HepG2 (cell line): ENCODE measurements around the gene RPS6KB1. TPM values are rescaled to one million over a fixed set of nuclear protein-coding genes. Genes with fewer than 3 reads are reported as not detected.
A peak's percentile ranks its signal among the peaks of the same experiment; 100 is the strongest.

Experiments
- ATF6 ChIP-seq: sonication (generic); formaldehyde crosslinking; conservative IDR thresholded peaks from 2 replicates; pipeline ENCODE4 v1.4.0; 2020; ENCODE audit warnings: missing genetic modification reagents
- CSRNP2 ChIP-seq: sonication (generic); formaldehyde crosslinking; conservative IDR thresholded peaks from 2 replicates; pipeline ENCODE4 v1.8.0; 2022; ENCODE audit warnings: low read depth, missing genetic modification reagents
- FIP1L1 ChIP-seq: fragments of 200-400 bp; formaldehyde crosslinking; IDR thresholded peaks from 2 replicates; pipeline ENCODE4 v1.6.1; 2018; ENCODE audit warnings: low read depth, mild to moderate bottlenecking, low read length, moderate library complexity, borderline replicate concordance; ENCODE audit not compliant: insufficient read depth
- KLF16 ChIP-seq, 2 experiments: sonication (generic) in 1 of 2; formaldehyde crosslinking in 1 of 2; IDR thresholded peaks; 2 replicates each; pipeline versions ENCODE4 v1.6.1 to v1.8.0; 2016 to 2023; ENCODE audit warnings: missing genetic modification reagents in 2 of 2, missing compliant biosample characterization in 1 of 2
- PRDM10 ChIP-seq: sonication (generic); formaldehyde crosslinking; IDR thresholded peaks from 2 replicates; pipeline ENCODE4 v1.4.0; 2020; ENCODE audit warnings: low read depth, missing genetic modification reagents
- REXO4 ChIP-seq: sonication (generic); formaldehyde crosslinking; IDR thresholded peaks from 2 replicates; pipeline ENCODE4 v1.8.0; 2022; ENCODE audit warnings: missing genetic modification reagents, mild to moderate bottlenecking, borderline replicate concordance
- SIN3B ChIP-seq: fragments of 150-350 bp; IDR thresholded peaks from 2 replicates; pipeline ENCODE4 v1.6.1; 2014; ENCODE audit warnings: low read length
- TCF12 ChIP-seq, 2 experiments: fragments of 450-650 bp in 1 of 2; sonication (generic) in 1 of 2; formaldehyde crosslinking in 1 of 2; IDR thresholded peaks; 2 replicates each; pipeline versions ENCODE4 v1.6.1 to v1.8.0; 2017 to 2022; ENCODE audit warnings: antibody characterized with exemption in 1 of 2, mild to moderate bottlenecking in 1 of 2, missing genetic modification reagents in 1 of 2, moderate library complexity in 1 of 2
- YEATS4 ChIP-seq: sonication (generic); formaldehyde crosslinking; IDR thresholded peaks from 2 replicates; pipeline ENCODE4 v1.4.0; 2020; ENCODE audit warnings: missing genetic modification reagents, borderline replicate concordance
- ZFP90 ChIP-seq: sonication (generic); formaldehyde crosslinking; IDR thresholded peaks from 2 replicates; pipeline ENCODE4 v1.8.0; 2022; ENCODE audit warnings: missing genetic modification reagents, mild to moderate bottlenecking, inconsistent platforms, borderline replicate concordance
- ZMAT3 ChIP-seq: sonication (generic); formaldehyde crosslinking; conservative IDR thresholded peaks from 2 replicates; pipeline ENCODE4 v1.7.0; 2021; ENCODE audit warnings: missing genetic modification reagents
- ZNF136 ChIP-seq: sonication (generic); formaldehyde crosslinking; IDR thresholded peaks from 2 replicates; pipeline ENCODE4 v1.8.1; 2022; ENCODE audit warnings: low read depth, mild to moderate bottlenecking, moderate library complexity, missing genetic modification reagents
- ZNF709 ChIP-seq: sonication (generic); formaldehyde crosslinking; IDR thresholded peaks from 2 replicates; pipeline ENCODE4 v1.5.0; 2020; ENCODE audit warnings: mild to moderate bottlenecking, missing genetic modification reagents
- ZNF740 ChIP-seq: sonication (generic); formaldehyde crosslinking; IDR thresholded peaks from 2 replicates; pipeline ENCODE4 v1.4.0; 2020; ENCODE audit warnings: missing genetic modification reagents
- polyA plus RNA-seq, 8 experiments: library from polyadenylated mRNA; depleted of rRNA in 3 of 8; stranded (reverse) in 7 of 8; unstranded in 1 of 8; fragments of >200 nt; fragmentation: Illumina TruSeq in 4 of 8; extraction: Trizol in 4 of 8; gene quantifications; 2 replicates each; pipeline versions ENCODE4 v1.2.1 to v1.2.3, GENCODE V29; 2011 to 2016; ENCODE audit warnings: low read depth in 4 of 8, missing spikeins in 1 of 8, mixed read lengths in 1 of 8; ENCODE audit not compliant: insufficient read depth in 1 of 8
- total RNA-seq, 5 experiments: library from RNA; depleted of rRNA; stranded (reverse); fragments of >200 nt; fragmentation: Illumina TruSeq; extraction: Trizol; gene quantifications; 2 replicates each; pipeline ENCODE4 v1.2.3, GENCODE V29; 2016; ENCODE audit warnings: low read depth in 1 of 5
- TF ChIP-seq, protein P1 (sequence below): sonication (generic); formaldehyde crosslinking; IDR thresholded peaks from 2 replicates; pipeline ENCODE4 v1.5.0; 2020; ENCODE audit warnings: missing genetic modification reagents
- TF ChIP-seq, protein P2 (sequence below): sonication (generic); formaldehyde crosslinking; conservative IDR thresholded peaks from 2 replicates; pipeline ENCODE4 v1.4.0; 2020; ENCODE audit warnings: missing genetic modification reagents

Gene RPS6KB1
- total and polyA plus RNA-seq, 2 of the 13 experiments (the other 11 are each of a cell fraction or from before 2014, with no cell fraction given), result 16.5 to 42.2 TPM

GRCh38 chr17:59892251-59892923, 534 bp upstream of the RPS6KB1 start (continued):
- 0 out of 2 replicates have a peak, but pooled peaks have one; percentile 17 for TF ChIP-seq PRDM10 (CRISPR knock-in tag)
- TF ChIP-seq SIN3B, result peak; percentile 81
- 0 out of 2 replicates have a peak, but pooled peaks have one; percentile 49 for TF ChIP-seq ATF6 (CRISPR knock-in tag)
- TF ChIP-seq ZNF740 (CRISPR knock-in tag), result no peak
- TF ChIP-seq FIP1L1, result no peak
- peak; percentile 84; the same call in 1 of the 2 replicates for TF ChIP-seq ZNF136 (CRISPR knock-in tag)
- TF ChIP-seq YEATS4, result no peak
- TF ChIP-seq, protein P1, sequence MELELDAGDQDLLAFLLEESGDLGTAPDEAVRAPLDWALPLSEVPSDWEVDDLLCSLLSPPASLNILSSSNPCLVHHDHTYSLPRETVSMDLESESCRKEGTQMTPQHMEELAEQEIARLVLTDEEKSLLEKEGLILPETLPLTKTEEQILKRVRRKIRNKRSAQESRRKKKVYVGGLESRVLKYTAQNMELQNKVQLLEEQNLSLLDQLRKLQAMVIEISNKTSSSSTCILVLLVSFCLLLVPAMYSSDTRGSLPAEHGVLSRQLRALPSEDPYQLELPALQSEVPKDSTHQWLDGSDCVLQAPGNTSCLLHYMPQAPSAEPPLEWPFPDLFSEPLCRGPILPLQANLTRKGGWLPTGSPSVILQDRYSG (CRISPR knock-in tag), result no peak
- TF ChIP-seq REXO4 (CRISPR knock-in tag), result no peak
- 0 out of 4 replicates have a peak, but pooled peaks of 1 of the 2 experiments have one; percentile 11 for TF ChIP-seq KLF16 (CRISPR knock-in tag; IDR thresholded peaks at IDR 0.05)
- no peak for TF ChIP-seq CSRNP2 (CRISPR knock-in tag)
- TF ChIP-seq ZFP90 (CRISPR knock-in tag), result no peak
- no peak for TF ChIP-seq TCF12 (IDR thresholded peaks at IDR 0.05)
- no peak for TF ChIP-seq TCF12 (CRISPR knock-in tag; IDR thresholded peaks at IDR 0.05)
- peak; percentile 89 for TF ChIP-seq ZMAT3 (CRISPR knock-in tag)
- TF ChIP-seq, protein P2, sequence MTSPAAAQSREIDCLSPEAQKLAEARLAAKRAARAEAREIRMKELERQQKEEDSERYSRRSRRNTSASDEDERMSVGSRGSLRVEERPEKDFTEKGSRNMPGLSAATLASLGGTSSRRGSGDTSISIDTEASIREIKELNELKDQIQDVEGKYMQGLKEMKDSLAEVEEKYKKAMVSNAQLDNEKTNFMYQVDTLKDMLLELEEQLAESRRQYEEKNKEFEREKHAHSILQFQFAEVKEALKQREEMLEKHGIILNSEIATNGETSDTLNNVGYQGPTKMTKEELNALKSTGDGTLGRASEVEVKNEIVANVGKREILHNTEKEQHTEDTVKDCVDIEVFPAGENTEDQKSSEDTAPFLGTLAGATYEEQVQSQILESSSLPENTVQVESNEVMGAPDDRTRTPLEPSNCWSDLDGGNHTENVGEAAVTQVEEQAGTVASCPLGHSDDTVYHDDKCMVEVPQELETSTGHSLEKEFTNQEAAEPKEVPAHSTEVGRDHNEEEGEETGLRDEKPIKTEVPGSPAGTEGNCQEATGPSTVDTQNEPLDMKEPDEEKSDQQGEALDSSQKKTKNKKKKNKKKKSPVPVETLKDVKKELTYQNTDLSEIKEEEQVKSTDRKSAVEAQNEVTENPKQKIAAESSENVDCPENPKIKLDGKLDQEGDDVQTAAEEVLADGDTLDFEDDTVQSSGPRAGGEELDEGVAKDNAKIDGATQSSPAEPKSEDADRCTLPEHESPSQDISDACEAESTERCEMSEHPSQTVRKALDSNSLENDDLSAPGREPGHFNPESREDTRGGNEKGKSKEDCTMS (CRISPR knock-in tag), result no peak
- TF ChIP-seq ZNF709 (CRISPR knock-in tag), result no peak
